DMS153 treated with DMSO at 0.1 percent for 48 hours (cell line): Measurements from ENCODE around the gene CCNB1.
"Not testable (repeated sequence)": the region's sequence is repeated elsewhere in the genome, so short reads cannot be mapped to it uniquely, and the experiment has no call there.

Experiments used
- DNase-seq: peaks from one replicate; lab custom pipeline; 2025; ENCODE audit not compliant: unreplicated experiment; lab: John Stamatoyannopoulos, UW

The CCNB1 gene

DNA sequence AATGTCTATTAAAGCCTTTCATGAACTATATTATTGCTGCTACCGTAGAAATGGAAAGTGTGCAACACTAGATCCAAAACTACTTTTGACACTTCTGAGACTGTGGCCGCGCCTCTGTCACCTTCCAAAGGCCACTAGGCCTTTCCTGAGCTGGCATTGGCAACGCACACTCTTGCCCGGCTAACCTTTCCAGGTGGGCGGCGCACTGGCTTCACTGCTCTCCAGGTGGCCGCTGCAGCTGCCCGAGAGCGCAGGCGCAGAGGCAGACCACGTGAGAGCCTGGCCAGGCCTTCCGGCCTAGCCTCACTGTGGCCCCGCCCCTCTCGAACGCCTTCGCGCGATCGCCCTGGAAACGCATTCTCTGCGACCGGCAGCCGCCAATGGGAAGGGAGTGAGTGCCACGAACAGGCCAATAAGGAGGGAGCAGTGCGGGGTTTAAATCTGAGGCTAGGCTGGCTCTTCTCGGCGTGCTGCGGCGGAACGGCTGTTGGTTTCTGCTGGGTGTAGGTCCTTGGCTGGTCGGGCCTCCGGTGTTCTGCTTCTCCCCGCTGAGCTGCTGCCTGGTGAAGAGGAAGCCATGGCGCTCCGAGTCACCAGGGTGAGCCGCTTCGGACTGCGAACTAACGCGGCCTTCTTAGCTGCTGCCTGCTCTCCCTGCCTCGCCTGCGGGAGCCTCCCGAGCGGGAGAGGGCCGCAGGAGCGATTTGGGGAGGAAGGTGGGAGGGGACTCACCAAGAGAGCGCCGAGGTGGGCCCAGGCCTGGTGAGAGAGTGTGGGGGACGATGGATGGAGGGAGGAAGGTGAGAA lies at the start of gene CCNB1:
TSS of gene CCNB1 (plus strand) at position 465 of the 807 bp plus-strand sequence. CDS start at position 578, 113 bp downstream.
- DNase-seq: peak; percentile 87

DNA sequence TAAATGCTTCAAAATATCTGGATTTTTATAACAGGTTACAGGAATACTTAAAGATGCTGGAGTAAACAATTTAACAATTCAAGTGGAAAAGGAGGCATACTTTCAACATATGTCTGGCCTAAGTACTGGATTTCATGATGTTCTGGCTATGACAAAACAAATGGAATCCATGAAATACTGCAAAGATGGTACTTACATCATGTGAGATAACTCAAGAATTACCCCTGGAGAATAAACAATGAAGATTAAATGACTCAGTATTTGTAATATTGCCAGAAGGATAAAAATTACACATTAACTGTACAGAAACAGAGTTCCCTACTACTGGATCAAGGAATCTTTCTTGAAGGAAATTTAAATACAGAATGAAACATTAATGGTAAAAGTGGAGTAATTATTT lies 37.5 kb upstream of the CCNB1 start:
- DNase-seq: no peak

DNA sequence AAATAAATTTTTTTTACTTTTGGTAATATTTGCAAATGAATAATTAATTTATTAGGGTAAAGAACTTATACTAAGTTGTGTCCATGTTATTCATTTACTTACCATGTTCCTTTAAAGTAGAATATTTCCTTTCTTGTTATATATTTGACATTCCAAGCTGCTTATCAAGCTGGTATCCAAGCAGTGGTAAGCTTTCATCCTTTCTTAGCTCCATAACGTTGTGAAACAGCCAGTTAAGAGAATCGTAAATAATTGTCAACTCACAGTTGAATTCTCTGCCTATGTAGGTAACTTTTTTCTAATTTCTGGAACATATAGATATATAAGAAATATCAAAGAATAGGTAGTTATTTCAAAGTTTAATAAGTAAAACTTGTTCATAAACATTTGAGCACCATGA lies 36.7 kb upstream of the CCNB1 start:
- DNase-seq: no peak

DNA sequence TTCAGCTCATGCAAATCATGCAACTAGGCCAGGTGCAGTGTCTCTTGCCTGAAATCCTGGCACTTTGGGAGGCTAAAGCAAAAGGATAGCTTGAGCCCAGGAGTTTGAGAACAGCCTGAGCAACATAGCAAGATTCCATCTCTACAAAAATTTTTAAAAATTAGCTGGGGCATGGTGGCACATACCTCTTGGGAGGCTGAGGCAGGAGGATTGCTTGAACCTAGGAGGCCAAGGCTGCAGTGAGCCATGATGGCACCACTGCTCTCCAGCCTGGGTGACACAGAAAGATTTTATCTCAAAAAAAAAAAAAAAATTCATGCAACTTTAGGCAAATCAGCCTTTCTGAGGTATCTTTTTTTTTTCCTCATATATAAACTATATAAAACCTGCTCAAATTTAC lies 35.6 kb upstream of the CCNB1 start:
- no peak for DNase-seq

DNA sequence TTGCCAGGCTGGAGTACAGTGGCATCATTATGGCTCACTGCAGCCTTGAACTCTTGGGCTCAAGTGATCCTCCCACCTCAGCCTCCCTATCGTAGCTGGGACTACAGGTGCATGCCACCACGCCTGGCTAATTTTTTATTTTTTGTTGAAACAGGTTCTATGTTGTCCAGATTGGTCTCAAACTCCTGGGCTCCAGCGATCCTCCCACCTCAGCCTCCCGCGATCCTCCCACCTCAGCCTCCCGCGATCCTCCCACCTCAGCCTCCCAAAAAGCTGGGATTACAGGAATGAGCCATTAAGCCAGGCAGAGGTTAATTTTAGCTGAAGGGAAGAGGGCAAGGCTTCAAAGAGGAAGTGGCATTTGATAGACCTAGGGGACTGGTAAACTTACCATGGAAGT lies 32.8 kb upstream of the CCNB1 start:
- DNase-seq: no peak

DNA sequence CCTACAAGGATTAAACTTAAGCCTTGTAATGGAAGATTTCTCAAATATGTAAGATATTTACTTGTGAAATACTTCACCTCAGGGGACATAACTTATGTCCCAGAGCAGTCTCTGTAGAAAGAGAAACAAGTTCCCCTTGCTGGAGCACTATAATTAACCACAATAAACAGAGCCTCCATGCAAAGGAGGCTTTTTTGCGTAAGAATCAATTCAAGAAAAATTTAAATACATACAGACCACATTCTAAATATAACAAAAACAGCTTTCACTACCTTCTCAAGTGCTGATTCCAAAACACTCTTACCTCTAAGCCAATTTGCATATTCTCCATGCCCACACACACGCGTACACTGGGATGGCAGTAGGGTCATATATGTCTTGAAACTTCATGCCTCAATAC lies 30.7 kb upstream of the CCNB1 start:
- no peak for DNase-seq

DNA sequence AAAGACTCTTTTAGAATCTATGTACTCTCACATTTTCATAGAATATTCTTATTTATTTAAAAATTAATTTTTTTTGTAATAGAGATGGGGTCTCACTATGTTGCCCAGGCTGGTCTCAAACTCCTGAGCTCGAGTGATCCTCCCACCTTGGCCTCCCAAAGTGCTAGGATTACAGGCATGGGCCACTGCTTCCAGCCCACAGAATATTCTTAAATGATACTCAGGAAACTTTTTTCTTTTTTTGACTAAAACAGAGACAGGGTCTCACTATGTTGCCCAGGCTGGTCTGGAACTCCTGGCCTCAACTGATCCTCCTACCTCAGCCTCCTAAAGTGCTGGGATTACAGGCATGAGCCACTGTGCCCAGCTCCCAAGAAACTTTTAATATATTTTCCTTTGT lies 29.7 kb upstream of the CCNB1 start:
- DNase-seq: not testable (repeated sequence)

DNA sequence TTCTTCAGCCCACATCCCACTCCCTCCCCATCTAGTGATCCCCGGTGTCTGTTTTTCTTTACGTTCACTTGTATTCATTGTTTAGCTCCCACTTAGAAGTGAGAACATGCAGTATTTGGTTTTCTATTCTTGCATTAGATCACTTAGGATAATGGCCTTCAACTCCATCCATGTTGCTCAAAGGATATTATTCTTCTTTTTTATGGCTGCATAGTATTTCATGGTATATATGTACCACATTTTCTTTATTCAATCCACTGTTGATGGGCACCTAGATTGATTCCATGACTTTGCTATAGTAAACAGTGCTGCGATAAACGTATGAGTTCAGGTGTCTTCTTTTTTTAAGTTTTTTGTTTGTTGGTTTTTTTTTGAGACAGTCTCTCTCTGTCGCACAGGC lies 29.1 kb upstream of the CCNB1 start:
- DNase-seq: no peak

DNA sequence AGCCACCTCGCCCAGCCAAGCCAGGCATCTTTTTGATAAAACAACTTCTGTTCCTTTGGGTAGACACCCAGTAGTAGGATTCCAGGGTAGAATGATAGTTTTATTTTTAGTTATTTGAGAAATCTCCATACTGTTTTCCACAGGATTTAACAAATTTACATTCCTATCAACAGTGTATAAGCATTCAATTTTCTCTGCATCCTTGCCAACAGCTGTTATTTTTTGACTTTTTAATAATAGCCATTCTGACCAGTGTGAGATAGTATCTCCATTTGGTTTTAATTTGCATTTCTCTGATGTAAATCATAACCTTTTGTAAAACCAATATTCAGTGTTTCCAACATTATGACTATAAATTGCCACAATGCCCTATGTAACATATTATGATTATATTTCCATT lies 28.2 kb upstream of the CCNB1 start:
- DNase-seq: no peak

DNA sequence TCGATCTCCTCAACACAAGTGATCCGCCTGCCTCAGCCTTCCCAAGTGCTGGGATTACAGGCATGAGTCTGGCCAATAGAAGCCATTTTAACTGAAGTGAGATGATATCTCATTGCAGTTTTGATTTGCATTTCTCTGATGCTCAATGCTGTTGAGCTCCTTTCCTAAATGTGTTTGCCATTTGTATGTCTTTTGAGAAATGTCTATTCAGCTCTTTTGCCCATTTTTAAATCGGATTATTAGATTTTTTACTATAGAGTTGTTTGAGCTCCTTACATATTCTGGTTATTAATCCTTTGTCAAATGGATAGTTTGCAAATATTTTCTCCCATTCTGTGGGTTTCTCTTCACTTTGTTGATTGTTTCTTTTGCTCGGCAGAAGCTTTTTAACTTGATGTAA lies 26.7 kb upstream of the CCNB1 start:
- DNase-seq: not testable (repeated sequence)

DNA sequence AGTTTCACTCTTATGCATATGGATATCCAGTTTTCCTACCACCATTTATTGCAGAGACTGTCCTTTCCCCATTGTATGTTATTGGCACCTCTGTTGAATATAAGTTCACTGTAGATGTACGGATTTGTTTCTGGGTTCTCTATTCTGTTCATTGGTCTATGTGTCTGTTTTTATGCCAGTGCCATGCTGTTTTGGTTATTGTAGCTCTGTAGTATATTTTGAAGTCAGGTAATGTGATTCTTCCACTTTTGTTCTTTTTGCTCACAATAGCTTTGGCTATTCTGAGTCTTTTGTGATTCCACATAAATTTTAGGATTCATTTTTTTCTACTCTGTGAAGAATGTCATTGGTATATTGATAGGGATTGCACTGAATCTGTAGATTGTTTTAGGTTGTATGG lies 26.1 kb upstream of the CCNB1 start:
- no peak for DNase-seq

DNA sequence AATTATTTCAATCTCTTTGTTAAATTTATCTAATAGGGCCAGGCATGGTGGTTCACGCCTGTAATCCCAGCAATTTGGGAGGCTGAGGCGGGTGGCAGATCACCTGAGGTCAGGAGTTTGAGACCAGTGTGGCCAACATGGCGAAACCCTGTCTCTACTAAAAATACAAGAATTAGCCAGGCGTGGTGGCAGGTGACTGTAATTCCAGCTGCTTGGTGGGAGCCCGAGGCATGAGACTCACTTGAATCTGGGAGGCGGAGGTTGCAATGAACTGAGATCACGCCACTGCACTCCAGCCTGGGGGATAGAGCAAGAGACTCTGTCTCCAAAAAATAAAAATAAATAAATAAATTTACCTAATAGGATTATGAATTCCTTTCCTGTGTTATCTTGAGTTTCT lies 18.4 kb upstream of the CCNB1 start:
- DNase-seq: not testable (repeated sequence)

DNA sequence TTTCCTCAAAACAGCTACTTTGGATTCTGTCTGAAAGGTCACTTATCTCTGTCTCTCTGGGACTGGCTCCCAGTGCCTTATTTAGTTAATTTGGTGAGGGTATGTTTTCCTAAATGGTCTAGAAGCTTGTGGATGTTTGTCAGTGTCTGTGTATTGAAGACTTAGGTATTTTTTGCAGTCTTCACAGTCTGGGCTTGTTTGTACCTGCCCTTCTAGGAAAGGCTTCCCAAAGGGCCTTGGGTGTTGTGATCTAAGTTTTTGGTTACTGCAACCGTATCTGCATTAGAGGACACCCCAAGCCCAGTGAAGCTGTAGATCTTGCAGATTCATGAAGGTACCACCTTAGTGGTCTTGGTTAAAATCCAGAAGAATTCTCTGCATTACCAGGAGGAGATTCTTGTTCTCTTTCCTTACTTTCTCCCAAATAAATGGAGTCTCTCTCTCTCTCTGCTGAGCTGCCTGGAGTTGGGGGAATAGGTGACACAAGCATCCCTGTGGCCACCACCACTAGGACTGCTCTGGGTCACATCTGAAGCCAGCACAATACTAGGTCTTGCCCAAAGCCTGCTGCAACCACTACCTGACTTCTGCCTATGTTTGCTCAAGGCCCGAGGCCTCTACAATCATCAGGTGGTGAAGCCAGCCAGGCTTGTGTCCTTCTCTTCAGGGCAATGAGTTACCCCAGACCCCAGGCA lies 17.8 kb upstream of the CCNB1 start:
- DNase-seq: no peak

DNA sequence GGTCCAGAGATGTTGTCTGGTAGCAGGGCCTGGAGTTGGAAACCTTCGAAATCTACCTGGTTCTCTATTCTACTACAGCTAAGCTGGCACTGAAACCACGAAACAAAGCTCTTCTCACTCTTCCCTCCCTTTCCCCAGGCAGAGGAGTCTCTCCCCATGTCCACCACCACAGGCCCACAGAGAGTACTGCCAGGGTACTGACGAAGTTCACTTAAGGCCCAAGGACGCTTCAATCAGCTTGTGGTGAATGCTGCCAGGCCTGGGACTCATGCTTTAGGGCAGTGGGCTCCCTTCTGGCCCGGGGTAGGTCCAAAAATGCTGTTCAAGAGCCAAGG lies 17.3 kb upstream of the CCNB1 start:
- DNase-seq: no peak

DNA sequence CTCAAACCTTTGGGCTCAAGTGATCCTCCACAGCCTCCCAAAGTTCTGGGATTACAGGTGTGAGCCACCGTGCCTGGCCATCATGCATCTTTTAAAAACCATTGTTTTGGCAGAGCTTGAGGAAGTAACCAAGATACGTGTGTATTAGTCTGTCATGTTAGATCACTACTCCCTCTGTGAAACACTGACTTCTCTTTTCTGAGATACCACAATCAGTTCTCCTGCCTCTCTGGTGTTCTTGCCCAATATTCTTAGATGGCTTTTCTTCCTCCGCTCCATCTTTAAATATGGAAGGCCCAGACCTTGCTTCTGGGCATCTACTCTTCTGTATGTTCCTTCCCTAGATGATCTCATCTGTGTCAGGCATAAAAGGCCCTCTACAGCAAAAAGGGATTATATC lies 14.2 kb upstream of the CCNB1 start:
- DNase-seq: no peak

DNA sequence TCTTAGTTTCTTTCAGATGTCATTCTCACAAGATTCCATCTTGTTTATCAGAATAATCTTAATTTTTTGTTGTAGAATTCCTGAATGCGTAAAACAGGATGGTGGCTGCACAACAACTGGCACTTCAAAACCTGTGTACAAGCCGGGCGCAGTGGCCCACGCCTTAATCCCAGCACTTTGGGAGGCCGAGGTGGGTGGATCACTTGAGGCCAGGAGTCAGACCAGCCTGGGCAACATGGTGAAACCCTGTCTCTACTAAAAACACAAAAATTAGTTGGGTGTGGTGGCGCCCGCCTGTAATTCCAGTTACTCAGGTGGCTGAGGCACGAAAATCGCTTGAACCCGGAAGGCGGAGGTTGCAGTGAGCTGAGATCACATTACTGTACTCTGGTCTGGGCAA lies 10.5 kb upstream of the CCNB1 start:
- no peak for DNase-seq

DNA sequence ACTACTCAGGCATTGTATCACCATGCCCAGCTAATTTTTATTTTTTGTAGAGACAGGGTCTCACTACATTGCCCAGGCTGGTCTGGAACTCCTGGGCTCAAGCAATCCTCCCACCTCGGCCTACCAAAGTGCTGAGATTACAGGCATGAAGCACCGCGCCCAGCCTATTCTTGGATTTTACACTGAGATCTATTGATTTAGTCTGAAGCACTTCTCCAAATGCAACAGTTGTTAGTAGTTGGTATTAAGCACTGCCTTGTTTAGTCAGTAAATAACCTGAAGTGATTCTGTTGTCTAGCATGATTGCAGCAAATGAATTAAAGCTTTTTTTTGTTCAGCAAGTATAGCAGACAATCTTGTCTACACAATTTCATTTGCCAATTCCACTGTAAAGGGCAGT lies 8.9 kb upstream of the CCNB1 start:
- no peak for DNase-seq

DNA sequence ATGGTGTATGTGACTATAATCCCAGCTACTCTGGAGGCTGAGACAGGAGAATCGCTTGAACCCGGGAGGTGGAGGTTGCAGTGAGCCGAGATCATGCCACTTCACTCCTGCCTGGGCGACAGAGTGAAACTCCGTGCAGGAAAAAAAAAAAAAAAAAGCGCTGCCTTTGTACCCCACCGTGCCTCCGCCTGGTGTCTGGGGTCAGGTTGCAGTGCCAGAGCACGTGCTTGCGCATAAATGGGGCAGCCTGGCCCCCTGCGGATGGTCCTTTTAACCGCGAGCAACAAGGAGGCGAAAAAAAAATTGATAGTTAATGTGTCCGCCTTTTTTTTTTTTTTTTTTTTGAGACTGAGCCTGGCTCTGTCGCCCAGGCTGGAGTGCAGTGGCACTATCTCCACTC lies 6.3 kb upstream of the CCNB1 start:
- DNase-seq: no peak

DNA sequence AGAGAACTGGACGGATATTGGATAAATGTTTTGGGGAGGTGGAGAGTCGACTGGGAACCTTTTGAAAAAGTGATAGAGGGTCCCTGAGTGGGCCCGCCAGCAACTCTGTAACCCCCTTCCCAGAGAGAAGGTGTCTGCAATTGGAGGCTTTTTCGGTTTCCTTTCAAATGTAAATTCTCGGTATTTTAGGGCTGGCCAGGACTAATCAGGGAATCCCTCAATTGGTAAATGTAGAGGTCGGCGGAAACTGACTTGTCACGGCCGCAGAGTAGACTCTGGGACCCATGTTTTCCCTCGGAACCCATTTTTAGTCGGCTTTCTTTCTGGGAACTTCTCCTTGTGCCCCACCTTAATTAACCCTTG lies 524 bp downstream of the CCNB1 start:
- DNase-seq: no peak

DNA sequence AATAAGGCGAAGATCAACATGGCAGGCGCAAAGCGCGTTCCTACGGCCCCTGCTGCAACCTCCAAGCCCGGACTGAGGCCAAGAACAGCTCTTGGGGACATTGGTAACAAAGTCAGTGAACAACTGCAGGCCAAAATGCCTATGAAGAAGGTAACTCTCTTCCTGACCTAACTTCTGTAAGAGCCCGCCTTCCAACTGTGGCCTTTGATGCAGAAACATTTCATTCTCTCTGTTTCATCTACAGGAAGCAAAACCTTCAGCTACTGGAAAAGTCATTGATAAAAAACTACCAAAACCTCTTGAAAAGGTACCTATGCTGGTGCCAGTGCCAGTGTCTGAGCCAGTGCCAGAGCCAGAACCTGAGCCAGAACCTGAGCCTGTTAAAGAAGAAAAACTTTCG lies 979 bp downstream of the CCNB1 start:
- no peak for DNase-seq

DNA sequence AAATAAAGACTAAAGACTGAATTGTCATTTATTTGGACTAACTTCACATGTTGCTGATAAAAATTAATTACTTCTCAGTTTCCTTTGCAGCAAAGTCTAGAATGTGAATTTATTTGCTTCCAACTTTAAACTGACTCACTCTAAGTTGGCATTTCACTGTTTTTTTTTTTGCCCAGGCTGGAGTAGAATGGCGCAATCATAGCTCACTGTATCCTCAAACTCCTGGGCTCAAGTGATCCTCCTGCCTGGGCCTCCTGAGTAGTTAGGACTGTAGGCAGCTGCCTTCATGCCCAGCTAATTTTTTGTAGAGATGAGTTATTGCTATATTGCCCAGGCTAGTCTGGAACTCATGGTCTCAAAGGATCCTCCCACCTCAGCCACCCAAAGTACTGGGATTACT lies 3.5 kb downstream of the CCNB1 start:
- no peak for DNase-seq

DNA sequence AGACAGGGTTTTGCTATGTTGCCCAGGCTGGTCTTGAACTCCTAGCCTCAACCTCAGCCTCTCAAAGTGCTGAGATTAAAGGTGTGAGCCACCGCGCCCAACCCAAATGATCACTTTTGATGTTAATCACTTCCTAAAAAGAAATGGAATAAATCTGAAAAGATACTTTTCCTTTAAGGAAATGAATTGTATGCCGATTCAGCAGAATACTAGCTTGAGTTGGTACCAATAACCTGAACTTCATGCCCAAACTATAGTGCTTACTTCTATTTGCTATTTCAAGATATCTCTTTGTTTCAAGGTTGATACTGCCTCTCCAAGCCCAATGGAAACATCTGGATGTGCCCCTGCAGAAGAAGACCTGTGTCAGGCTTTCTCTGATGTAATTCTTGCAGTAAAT lies 4.0 kb downstream of the CCNB1 start:
- DNase-seq: no peak
